OCI-LY3 (cell line): ENCODE measurements around the gene RAB9B.

Source experiments
- CTCF ChIP-seq: fragments of 200-600, 300-600 bp; sonication (generic); IDR thresholded peaks from 2 replicates; pipeline ENCODE4 v1.5.1; 2014; ENCODE audit warnings: antibody characterized with exemption, low read length, low read depth
- EZH2phosphoT487 ChIP-seq: fragments of 200-600 bp; shearing (Covaris generic); IDR thresholded peaks from 2 replicates; pipeline ENCODE4 v1.6.1; 2018; ENCODE audit warnings: antibody characterized with exemption, mixed run types, low read depth

- TF ChIP-seq CTCF: peak; percentile 72
- no peak for TF ChIP-seq EZH2phosphoT487
These were observed 13.2 kb upstream of the RAB9B start for GRCh38 chrX:103845165-103845653.
